D721Med (cell line): Measurements from ENCODE around the gene TBCEL.

Experiments used
- DNase-seq: peaks from one replicate; pipeline ENCODE4 v3.0.0; 2011; ENCODE audit warnings: low spot score; ENCODE audit not compliant: insufficient read length
- FAIRE-seq: peaks from 2 replicates; lab custom pipeline; 2011; peaks lifted over from hg19 to GRCh38; lab: Jason Lieb, UNC
- TF ChIP-seq, protein P1 (sequence below): IDR thresholded peaks from 2 replicates; pipeline ENCODE4 v1.5.1; 2012; ENCODE audit warnings: mild to moderate bottlenecking, control low read depth; ENCODE audit not compliant: insufficient read depth; ENCODE audit errors: missing control alignments

TBCEL gene

DNA sequence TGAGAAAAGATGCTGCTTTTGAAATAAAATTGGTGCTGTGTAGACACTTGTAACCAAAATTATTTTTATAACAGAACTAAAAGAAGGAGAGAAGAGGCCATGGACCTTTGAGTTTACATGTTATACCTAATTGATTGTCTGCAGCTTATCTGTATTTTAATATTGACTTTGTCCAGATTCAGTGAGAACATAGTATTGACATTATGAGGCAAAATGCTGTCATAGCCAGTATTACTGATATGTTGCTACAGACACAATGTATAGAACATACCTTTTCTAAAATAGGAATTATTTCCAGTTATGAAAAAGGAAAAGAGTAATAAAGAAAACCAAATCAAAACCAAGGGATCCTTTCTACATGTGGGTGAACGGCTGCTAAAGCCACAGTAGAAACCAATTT, 65.7 kb downstream of the TBCEL start:
- TF ChIP-seq, protein P1, sequence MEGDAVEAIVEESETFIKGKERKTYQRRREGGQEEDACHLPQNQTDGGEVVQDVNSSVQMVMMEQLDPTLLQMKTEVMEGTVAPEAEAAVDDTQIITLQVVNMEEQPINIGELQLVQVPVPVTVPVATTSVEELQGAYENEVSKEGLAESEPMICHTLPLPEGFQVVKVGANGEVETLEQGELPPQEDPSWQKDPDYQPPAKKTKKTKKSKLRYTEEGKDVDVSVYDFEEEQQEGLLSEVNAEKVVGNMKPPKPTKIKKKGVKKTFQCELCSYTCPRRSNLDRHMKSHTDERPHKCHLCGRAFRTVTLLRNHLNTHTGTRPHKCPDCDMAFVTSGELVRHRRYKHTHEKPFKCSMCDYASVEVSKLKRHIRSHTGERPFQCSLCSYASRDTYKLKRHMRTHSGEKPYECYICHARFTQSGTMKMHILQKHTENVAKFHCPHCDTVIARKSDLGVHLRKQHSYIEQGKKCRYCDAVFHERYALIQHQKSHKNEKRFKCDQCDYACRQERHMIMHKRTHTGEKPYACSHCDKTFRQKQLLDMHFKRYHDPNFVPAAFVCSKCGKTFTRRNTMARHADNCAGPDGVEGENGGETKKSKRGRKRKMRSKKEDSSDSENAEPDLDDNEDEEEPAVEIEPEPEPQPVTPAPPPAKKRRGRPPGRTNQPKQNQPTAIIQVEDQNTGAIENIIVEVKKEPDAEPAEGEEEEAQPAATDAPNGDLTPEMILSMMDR: no peak
- no peak for DNase-seq
- no peak for FAIRE-seq

DNA sequence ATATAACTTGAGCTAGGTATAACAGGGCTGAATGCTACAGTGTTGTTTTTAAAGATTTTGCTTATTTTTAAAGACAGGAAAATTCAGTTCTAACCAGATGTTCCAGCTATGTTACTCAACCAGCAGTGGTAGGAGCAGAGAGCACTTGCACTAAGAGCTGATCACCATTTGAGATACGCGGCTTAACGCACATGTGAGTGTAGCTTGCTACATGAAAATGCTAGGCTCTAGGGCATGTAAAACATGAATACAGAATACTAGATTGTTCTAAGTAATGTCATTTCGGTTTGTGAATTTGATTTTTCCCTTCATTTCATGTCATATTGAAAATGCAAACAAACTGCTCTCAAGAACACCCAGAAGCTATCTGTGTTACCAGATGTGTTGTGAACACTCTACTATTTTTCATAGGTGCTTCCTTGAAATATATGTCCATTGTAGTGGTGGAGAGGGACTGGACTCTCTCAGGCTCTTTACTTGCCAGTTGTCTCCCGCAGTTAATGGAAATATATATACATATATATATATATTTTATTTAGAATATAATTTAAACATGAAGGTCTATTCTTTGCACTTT, 66.3 kb downstream of the TBCEL start:
- DNase-seq (no peak), FAIRE-seq (no peak)
- TF ChIP-seq, protein P1: no peak

DNA sequence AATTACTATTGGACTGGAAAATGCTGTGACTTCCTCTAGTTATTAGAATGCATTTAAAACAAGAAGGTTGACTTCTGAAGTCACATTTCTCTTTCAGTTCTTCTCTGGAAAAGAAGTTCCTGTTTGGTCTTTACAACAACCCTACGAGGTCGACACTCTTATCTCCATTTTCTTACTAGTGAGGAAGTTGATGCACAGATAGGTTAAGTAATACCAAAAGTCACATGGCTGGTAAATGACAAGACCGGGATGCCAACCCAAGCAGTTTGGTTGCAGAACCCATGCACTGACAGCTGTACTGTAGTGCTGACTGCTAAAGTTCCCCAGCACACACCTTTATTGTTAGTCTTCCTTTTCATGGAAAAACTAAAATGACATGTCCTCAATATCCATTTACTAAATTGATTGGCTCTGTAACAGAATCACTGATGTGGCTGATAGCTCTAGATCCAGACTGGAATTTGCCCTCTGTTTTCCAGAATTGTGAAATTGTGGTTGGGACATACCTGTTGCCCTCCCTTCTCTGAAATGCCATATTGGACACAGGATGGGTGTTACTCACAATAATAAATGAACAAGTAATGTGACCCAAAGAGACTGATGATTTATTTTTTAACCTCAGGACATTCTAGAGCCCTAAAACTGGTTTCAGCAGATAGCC, 67.7 kb downstream of the TBCEL start:
- DNase-seq (no peak), FAIRE-seq (no peak)

DNA sequence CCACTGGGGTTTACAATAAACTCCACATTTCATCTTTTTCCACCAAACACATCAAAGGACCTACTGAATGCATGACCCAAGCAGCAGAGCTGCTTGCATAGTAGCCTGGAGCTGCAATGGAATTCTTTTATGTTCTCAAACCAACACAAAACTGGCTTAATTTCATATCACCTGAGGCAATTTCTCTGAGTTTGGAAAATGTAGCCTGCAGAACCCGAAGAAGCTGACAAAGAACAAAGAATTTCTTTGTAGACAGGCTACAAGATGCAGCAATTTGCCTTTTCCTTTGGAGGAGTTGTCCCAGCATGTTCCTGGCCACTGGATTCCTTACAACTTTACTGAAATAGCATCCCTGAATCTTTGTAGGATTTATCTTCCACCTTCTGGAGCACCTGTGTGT, 71.7 kb downstream of the TBCEL start:
- TF ChIP-seq, protein P1: no peak
- FAIRE-seq (no peak), DNase-seq (no peak)

More for the DNA sequence above, 67.7 kb downstream of the TBCEL start:
- TF ChIP-seq, protein P1: no peak

DNA sequence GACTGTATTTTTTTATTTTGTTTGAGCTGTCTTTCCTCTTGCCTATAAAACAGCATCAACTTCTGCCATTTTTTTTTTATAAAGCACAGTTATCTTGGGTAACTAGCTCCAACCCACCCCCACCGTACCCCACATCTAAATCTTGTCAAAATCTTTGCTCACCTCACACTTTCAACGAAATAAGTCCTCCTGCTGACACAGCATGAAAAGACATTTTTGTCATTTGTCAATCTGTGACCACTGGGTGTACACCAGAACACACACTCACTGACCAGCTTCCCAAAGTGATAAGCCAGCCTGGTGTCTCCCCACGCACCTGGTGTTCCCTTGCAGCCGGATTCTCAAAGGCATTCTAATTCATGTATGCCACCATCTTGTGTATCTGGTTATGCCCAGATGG, 75.5 kb downstream of the TBCEL start:
- no peak for FAIRE-seq
- TF ChIP-seq, protein P1: no peak
- no peak for DNase-seq

DNA sequence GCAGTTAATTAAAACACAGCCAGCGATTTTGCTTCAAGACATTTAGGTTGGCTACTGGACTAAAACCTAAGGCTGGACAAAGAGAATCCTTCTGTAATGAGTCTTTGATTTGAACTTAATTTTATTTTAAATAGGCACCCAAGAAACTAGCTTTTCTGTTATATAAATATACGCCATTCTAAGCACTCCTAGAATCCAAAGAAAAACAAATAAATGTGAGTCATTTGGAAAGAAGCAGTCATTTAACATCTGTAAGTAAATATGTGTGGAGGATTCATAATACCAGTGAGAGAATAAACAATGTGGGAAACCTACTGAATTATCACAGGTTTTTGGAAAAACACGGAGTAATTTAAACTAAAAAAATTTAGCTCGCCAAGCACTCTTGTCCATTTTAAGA, 76.0 kb downstream of the TBCEL start:
- TF ChIP-seq, protein P1: no peak
- no peak for FAIRE-seq
- no peak for DNase-seq

DNA sequence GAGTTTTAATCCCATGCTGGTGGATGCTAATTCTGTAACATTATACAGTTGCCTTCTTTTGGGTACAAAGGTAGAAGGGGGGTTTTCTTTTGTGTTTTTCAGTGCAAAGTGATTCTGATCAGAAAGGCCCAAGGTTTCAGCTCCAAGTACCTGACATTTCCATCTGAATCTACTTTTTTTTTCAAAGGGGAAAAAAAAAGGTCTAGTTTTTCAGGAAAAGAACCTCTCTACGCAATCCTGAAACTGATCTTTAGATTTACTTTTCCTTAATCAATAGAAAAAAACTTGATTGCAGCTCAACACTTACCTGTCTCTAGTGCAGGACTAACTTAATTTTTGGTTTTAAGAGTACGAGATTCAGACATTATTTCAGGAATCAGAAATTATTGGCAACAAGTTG, 77.0 kb downstream of the TBCEL start, which contains the start of gene TECTA:
TECTA (plus strand) TSS at position 301 of the 400 bp plus-strand sequence. CDS start 1,423 bp downstream, outside the sequence.
- DNase-seq (no peak), FAIRE-seq (no peak)
- TF ChIP-seq, protein P1: no peak
